MG63 (cell line): Measurements from ENCODE around the gene TNC. TPM values are rescaled to one million over a fixed set of nuclear protein-coding genes. Genes with fewer than 3 reads are reported as not detected.

Experiments
- DNase-seq: peaks from one replicate; pipeline ENCODE4 v3.0.0-alpha.2; 2020
- H3K27me3 ChIP-seq: fragments of 250-450 bp; sonication (Bioruptor Pico); 2 replicates; pipeline ENCODE4 v1.5.1; 2020; ENCODE audit warnings: mild to moderate bottlenecking, moderate library complexity
- H3K36me3 ChIP-seq: fragments of 250-450 bp; sonication (Bioruptor Pico); 2 replicates; pipeline ENCODE4 v1.5.1; 2020; ENCODE audit warnings: mild to moderate bottlenecking, moderate library complexity
- H3K4me3 ChIP-seq: fragments of 250-450 bp; sonication (Bioruptor Pico); 2 replicates; pipeline ENCODE4 v1.5.1; 2020; ENCODE audit warnings: mild to moderate bottlenecking, moderate library complexity
- H3K9me3 ChIP-seq: fragments of 250-450 bp; sonication (Bioruptor Pico); 2 replicates; pipeline ENCODE4 v1.5.1; 2020; ENCODE audit warnings: mild to moderate bottlenecking, moderate library complexity
- total RNA-seq: library from RNA; depleted of rRNA; stranded (reverse); fragments of >200 nt; shearing (Covaris generic); gene quantifications from 2 replicates; pipeline ENCODE4 v1.2.3, GENCODE V29; 2014; ENCODE audit warnings: low replicate concordance

TNC gene
- total RNA-seq, 1 experiment from 2014 or later, result 3.0 TPM

DNA sequence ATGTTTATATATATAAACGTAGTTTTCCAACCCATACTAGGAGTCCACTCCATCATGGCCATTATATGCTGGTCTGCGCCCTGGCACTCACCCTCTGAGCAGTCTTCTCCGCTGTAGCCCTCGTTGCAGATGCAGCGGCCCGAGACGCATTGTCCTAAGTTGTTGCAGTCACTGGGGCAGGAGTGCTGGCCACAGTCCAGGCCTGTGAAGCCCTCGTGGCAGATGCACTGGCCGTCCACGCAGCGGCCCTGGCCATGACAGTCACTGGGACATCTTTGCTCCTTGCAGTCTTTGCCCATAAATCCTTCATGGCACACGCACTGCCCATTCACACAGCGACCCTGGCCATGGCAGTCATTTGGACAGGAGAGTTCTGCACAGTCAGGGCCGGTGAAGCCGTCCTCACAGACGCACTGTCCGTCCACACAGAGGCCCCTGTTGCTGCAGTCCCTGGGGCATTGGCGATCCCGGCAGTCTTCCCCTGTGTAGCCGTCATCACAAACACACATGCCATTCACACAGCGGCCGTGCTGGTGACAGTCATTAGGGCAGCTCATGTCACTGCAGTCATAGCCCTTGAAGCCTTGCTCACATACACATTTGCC, 32.1 kb downstream of the TNC start:
- DNase-seq, result no peak
- H3K36me3 ChIP-seq, result no peaks in the 10 kb centered on the region
- no peak overlapping the region for H3K4me3 ChIP-seq
- no peaks in the 10 kb centered on the region for H3K9me3 ChIP-seq
- H3K27me3 ChIP-seq, result no peaks in the 10 kb centered on the region

GRCh38 chr9:115084709-115085108, 33.2 kb downstream of the TNC start:
- Histone ChIP-seq H3K36me3 (no peaks in the 10 kb centered on the region), H3K4me3 (no peak overlapping the region), H3K27me3 (no peaks in the 10 kb centered on the region), H3K9me3 (no peaks in the 10 kb centered on the region)
- DNase-seq, result no peak

GRCh38 chr9:115084157-115084556, 33.8 kb downstream of the TNC start:
- Histone ChIP-seq H3K36me3 (no peaks in the 10 kb centered on the region), H3K27me3 (no peaks in the 10 kb centered on the region), H3K4me3 (no peak overlapping the region), H3K9me3 (no peaks in the 10 kb centered on the region)
- no peak for DNase-seq

DNA sequence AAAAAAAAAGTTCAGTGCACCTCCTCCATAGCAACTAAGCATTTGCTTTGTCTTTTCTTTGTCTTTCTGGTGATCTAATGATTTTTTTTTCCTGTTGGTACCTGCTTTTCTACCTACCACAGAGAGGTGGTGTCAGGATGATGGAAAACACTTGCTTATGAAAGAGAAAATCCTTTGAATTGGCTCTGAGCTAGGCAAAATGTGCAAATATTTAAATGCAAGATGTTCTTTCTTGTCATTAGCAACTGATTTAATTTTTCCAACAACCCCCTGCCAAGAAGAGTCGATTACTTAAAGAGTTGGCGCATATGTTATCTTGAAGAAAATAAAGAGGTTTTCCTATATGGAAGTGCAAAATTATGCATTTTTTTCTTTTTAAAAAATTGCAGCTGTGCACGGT, 37.7 kb downstream of the TNC start:
- H3K9me3 ChIP-seq, result no peaks in the 10 kb centered on the region
- H3K4me3 ChIP-seq, result no peak overlapping the region
- H3K27me3 ChIP-seq, result no peaks in the 10 kb centered on the region
- no peaks in the 10 kb centered on the region; the same call in 1 of the 2 replicates for H3K36me3 ChIP-seq
- no peak for DNase-seq

DNA sequence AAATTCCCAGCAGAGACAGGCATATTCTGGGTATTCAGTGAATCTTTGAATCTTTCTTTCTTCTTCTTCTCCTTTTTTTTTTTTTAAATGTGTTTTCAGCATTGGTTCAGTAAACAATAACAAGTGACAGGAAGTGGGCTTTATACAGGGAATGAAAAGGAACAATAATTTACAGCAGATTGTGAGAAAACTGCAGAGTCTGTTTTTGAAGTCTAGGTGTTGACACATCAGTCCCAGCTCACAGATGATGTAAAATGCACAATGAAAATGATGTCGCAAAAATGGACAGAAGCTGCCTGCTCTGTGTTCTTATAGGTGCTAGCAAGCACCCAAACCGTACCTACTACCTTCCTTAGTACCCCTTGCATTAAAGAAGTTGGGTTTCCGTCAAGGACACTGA, 38.8 kb downstream of the TNC start:
- H3K27me3 ChIP-seq, result no peaks in the 10 kb centered on the region
- DNase-seq, result no peak
- no peaks in the 10 kb centered on the region for H3K9me3 ChIP-seq
- H3K36me3 ChIP-seq, result no peaks in the 10 kb centered on the region; the same call in 1 of the 2 replicates
- H3K4me3 ChIP-seq, result no peak overlapping the region

DNA sequence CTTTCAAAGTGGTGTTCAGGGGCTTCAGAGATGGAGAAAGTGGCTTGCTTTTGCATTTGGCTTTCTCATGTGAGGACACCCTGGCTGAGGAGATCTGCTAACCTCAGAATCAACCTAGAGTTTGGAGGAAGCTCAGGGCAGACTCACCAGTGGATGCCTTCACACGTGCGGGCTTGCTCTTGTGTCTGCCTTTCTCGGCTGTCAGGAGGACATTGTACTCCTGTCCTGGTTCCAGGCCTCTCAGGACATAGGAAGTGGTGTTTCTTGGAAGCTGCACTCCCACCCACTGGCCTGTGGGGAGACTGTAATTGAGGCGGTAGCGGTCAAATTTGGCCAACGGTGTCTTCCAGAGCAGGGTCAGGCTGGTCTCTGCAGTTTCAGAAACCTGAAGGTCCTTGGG, 44.5 kb downstream of the TNC start:
- no peaks in the 10 kb centered on the region for H3K27me3 ChIP-seq
- H3K36me3 ChIP-seq, result no peaks in the 10 kb centered on the region; the same call in 1 of the 2 replicates
- DNase-seq, result no peak

GRCh38 chr9:115071176-115071575, 46.8 kb downstream of the TNC start:
- Histone ChIP-seq H3K4me3 (no peak overlapping the region), H3K27me3 (no peaks in the 10 kb centered on the region), H3K9me3 (no peaks in the 10 kb centered on the region), H3K36me3 (no peaks in the 10 kb centered on the region)
- no peak for DNase-seq

More for the DNA sequence above, 44.5 kb downstream of the TNC start:
- no peak overlapping the region for H3K4me3 ChIP-seq
- no peaks in the 10 kb centered on the region for H3K9me3 ChIP-seq

- H3K4me3 ChIP-seq, result no peak overlapping the region
- DNase-seq, result no peak
These were observed 48.2 kb downstream of the TNC start for GRCh38 chr9:115069771-115070170.

GRCh38 chr9:115069302-115069701, 48.7 kb downstream of the TNC start:
- no peak overlapping the region for H3K4me3 ChIP-seq
- no peaks in the 10 kb centered on the region for H3K9me3 ChIP-seq
- H3K36me3 ChIP-seq, result no peaks in the 10 kb centered on the region
- no peak for DNase-seq
- no peaks in the 10 kb centered on the region for H3K27me3 ChIP-seq

More at GRCh38 chr9:115069771-115070170, 48.2 kb downstream of the TNC start:
- Histone ChIP-seq H3K9me3 (no peaks in the 10 kb centered on the region), H3K36me3 (no peaks in the 10 kb centered on the region), H3K27me3 (no peaks in the 10 kb centered on the region)

DNA sequence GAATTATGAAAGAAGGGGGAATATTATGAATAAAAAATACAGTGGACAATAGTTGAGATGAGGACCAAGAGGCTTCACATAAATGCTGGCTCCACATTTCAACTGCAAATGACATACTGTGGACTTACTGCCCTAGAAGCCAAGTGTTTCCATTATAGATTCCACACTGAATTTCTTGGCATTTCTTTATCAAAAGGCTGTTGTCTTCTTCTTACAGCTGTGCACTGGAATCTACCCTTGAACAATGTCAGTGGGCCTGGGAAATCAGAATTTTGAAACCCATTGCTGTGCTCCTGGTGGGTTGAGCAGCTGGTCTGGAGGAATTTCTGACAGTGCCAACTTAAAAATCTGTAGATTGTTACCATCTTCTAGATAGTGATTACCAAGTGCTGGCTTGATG, 49.9 kb downstream of the TNC start:
- H3K4me3 ChIP-seq, result no peak overlapping the region
- H3K36me3 ChIP-seq, result no peaks in the 10 kb centered on the region
- no peaks in the 10 kb centered on the region for H3K27me3 ChIP-seq
- DNase-seq, result no peak
- H3K9me3 ChIP-seq, result no peaks in the 10 kb centered on the region

GRCh38 chr9:115063058-115063845, 54.7 kb downstream of the TNC start:
- DNase-seq, result no peak
- Histone ChIP-seq H3K4me3 (no peak overlapping the region), H3K27me3 (no peaks in the 10 kb centered on the region), H3K9me3 (no peaks in the 10 kb centered on the region), H3K36me3 (no peaks in the 10 kb centered on the region)

DNA sequence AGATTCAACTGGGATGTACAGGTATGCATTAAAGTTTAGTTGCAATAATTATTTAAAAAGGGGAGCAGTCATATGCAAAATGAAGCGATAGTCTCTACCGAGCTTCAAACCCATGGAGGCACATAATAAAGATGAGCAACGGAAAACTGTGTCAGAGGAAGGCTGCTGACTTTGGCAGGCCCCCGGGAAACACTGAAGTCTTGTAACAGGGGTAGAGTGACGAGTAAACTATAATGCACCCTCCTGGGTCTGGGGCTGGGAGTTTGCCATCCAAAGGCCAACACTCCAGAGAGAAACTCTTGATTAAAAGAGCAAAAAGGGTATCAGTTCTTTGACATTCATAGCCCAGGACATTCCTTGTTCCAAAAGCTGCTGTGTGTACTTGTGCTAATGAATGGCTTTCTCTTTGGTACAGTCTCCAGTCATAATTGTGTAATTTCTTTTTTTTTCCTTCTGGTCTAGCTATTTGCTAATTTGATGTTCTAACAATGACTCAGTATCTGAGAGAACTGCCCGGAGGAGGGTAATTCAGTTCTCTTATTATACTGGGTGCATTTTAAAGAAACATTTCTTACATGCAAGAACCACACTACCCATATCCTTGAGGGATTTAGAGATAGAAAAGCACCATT, 59.2 kb downstream of the TNC start:
- Histone ChIP-seq H3K27me3 (no peaks in the 10 kb centered on the region), H3K4me3 (no peak overlapping the region), H3K36me3 (no peaks in the 10 kb centered on the region), H3K9me3 (no peaks in the 10 kb centered on the region)
- DNase-seq, result no peak

DNA sequence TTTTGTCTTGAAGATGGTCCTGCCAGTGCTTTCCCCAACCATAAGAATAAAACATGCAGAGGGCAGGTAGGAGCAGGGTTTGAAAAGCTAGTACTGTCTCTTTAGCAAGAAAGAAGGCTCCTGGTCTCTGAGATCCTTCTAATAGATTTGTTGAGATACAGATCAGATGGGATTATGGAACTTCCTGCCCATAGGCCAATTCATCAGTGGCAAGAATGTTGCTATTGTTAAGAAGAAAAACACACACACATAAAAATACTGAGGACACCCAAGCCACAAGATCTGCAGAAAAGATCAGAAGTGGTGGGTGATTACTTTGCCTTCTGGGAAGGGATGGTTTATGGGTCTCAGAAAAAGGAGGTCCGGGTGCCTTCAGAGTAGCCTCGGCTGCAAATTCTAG, 59.8 kb downstream of the TNC start:
- no peaks in the 10 kb centered on the region for H3K9me3 ChIP-seq
- H3K4me3 ChIP-seq, result no peak overlapping the region
- H3K36me3 ChIP-seq, result no peaks in the 10 kb centered on the region
- no peak for DNase-seq
- no peaks in the 10 kb centered on the region for H3K27me3 ChIP-seq

- H3K36me3 ChIP-seq, result no peaks in the 10 kb centered on the region
- H3K9me3 ChIP-seq, result no peaks in the 10 kb centered on the region
- no peak for DNase-seq
- H3K4me3 ChIP-seq, result no peak overlapping the region
- H3K27me3 ChIP-seq, result no peaks in the 10 kb centered on the region
These were observed 60.4 kb downstream of the TNC start for GRCh38 chr9:115057559-115057958.

GRCh38 chr9:115050002-115050490, 67.9 kb downstream of the TNC start:
- no peak for DNase-seq
- Histone ChIP-seq H3K9me3 (no peaks in the 10 kb centered on the region), H3K27me3 (no peaks in the 10 kb centered on the region), H3K4me3 (no peak overlapping the region), H3K36me3 (no peaks in the 10 kb centered on the region)

- H3K36me3 ChIP-seq, result no peaks in the 10 kb centered on the region
- DNase-seq, result peak; percentile 46
- H3K9me3 ChIP-seq, result no peaks in the 10 kb centered on the region
- H3K27me3 ChIP-seq, result no peaks in the 10 kb centered on the region
- H3K4me3 ChIP-seq, result no peak overlapping the region
These were observed 71.1 kb downstream of the TNC start for GRCh38 chr9:115046824-115047223.

DNA sequence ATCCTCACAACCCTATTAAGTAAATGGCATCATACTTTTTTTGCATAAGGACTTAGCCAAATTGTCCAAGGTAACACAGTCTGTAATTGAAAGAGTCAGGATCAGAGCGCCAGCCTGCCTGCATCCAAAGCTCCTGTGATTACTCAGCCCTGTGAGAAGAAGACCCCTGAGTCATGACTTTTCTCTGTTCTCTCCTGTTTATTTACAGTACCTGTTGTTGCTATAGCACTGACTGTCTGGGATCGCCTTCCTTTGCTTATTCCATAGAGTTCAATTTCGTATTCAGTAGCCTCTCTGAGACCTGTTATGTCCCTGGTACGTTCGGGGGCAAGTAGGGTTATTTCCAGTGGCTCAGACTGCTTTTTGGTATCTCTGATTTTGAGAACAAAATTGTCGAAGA, 71.8 kb downstream of the TNC start:
- Histone ChIP-seq H3K4me3 (no peak overlapping the region), H3K36me3 (no peaks in the 10 kb centered on the region), H3K9me3 (no peaks in the 10 kb centered on the region), H3K27me3 (no peaks in the 10 kb centered on the region)
- no peak for DNase-seq
